Spleen (tissue), 11 donors: ENCODE data around the gene GLG1. TPM values are rescaled to one million over a fixed set of nuclear protein-coding genes. Genes with fewer than 3 reads are reported as not detected.

Source experiments
- DNase-seq: peaks from one replicate; pipeline ENCODE4 v3.0.0-alpha.2; 2020
- H3K27ac ChIP-seq, 8 donors: fragments of 200-600 bp; sonication (generic) in 7 of 8; 1 replicate in 4 of 8; 2 replicates in 4 of 8; pipeline versions ENCODE4 v1.5.0 to v1.8.0; 2016 to 2021; ENCODE audit warnings: inconsistent platforms in 4 of 8, mild to moderate bottlenecking in 4 of 8, moderate library complexity in 1 of 8
- H3K27me3 ChIP-seq, 7 donors: fragments of 200-600 bp; sonication (generic) in 6 of 7; replicated peaks in 1 of 7; 1 replicate in 4 of 7; 2 replicates in 3 of 7; pipeline versions ENCODE4 v1.5.0 to v1.8.0; 2016 to 2021; ENCODE audit warnings: inconsistent platforms in 3 of 7, mild to moderate bottlenecking in 1 of 7
- H3K36me3 ChIP-seq, 6 donors: fragments of 200-600 bp; sonication (generic) in 5 of 6; 1 replicate in 4 of 6; 2 replicates in 2 of 6; pipeline versions ENCODE4 v1.5.0 to v1.8.0; 2016 to 2021; ENCODE audit warnings: inconsistent platforms in 2 of 6
- H3K4me1 ChIP-seq, 6 donors: fragments of 200-600 bp; sonication (generic) in 5 of 6; 1 replicate in 3 of 6; 2 replicates in 3 of 6; pipeline versions ENCODE4 v1.5.0 to v1.8.0; 2016 to 2021; ENCODE audit warnings: inconsistent platforms in 3 of 6
- H3K4me3 ChIP-seq, 8 donors: fragments of 200-600 bp; sonication (generic) in 7 of 8; 1 replicate in 4 of 8; 2 replicates in 4 of 8; pipeline versions ENCODE4 v1.5.0 to v1.8.0; 2016 to 2021; ENCODE audit warnings: inconsistent platforms in 4 of 8, mild to moderate bottlenecking in 4 of 8, moderate library complexity in 2 of 8
- H3K9me3 ChIP-seq, 8 donors: fragments of 200-600 bp; sonication (generic) in 7 of 8; 1 replicate in 4 of 8; 2 replicates in 4 of 8; pipeline versions ENCODE4 v1.5.0 to v1.8.0; 2016 to 2021; ENCODE audit warnings: inconsistent platforms in 4 of 8
- POLR2A ChIP-seq, 3 donors: fragments of 450-650 bp; IDR thresholded peaks; one replicate each; pipeline ENCODE4 v1.5.1; 2017; ENCODE audit warnings: antibody characterized with exemption in 3 of 3, mild to moderate bottlenecking in 1 of 3
- POLR2AphosphoS5 ChIP-seq, 3 donors: sonication (generic); formaldehyde crosslinking; IDR thresholded peaks; one replicate each; pipeline ENCODE4 v1.5.1; 2017; ENCODE audit warnings: antibody characterized with exemption in 3 of 3
- WGBS, 5 donors: extraction: QIAGEN DNeasy Blood & Tissue Kit in 3 of 5; methylation state at CpG; one replicate each; pipeline versions ENCODE4 v1.1.5 to v1.1.7; 2013 to 2018; 5-methylcytosine and 5-hydroxymethylcytosine counted together
- intact Hi-C: fragments of 100-400 bp; cut with DNase I; formaldehyde crosslinking; loops from one replicate; pipeline ENCODE4 v1.15.0; 2023; ENCODE audit warnings: low total_unique reads
- polyA plus RNA-seq, 3 donors: library from polyadenylated mRNA; stranded (reverse); fragments of 200-250 nt; gene quantifications; one replicate each; pipeline ENCODE4 v1.2.1, GENCODE V29; 2013
- total RNA-seq, 7 donors: library from RNA; depleted of rRNA in 3 of 7; stranded (reverse); fragments of >200 nt in 3 of 7; fragmentation: NEBNext Ultra II Directional in 4 of 7; extraction: Animal tissue kit (Norgen Biotek cat#: 25700) in 4 of 7; gene quantifications; one replicate each; pipeline versions ENCODE4 v1.1.0 to v1.2.1, GENCODE V29; 2016 to 2021
- TF ChIP-seq, protein P1 (sequence below), 11 experiments: fragments of 200-600 bp in 7 of 11; fragments of 450-650 bp in 4 of 11; sonication (generic) in 4 of 11; IDR thresholded peaks in 8 of 11; conservative IDR thresholded peaks in 3 of 11; 1 replicate in 7 of 11; 2 replicates in 4 of 11; pipeline versions ENCODE4 v1.4.0 to v1.8.0; 2016 to 2021; ENCODE audit warnings: antibody characterized with exemption in 11 of 11, inconsistent platforms in 4 of 11, mild to moderate bottlenecking in 1 of 11
- donor health status: healthy with polysubstance abuse.
- donor health status: DM: no; HTN: no; CAD: no; lungs with moderate emphysema.
- donor health status: DM: no; HTN: no; CAD: no.
- donor health status: Bipolar disorder and iron deficiency.
- donor health status: healthy.
- donor health status: DM: no; HTN: no; CAD: no.
- donor health status: DM: yes; HTN: yes; CAD: no.

GLG1 gene
- total and polyA plus RNA-seq, 10 donors = 14.6 to 124 (median 101) TPM

DNA sequence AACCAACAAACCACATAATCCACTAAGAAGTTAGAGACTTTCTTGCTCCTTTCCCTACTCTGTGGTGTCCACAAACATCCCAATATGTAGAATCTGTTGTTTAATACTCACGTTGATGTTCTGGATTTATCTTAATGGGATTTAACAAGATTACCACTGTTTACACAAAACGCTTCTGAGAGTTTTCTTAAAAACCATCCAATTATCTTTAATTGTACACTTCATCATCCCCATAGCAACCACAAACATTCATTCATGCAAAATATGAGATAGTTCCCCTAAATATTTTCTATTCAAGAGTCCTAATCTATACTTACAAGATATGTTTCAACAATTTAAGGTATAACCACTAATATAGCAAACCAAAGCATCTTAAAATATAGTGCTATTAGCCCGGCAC, 109.2 kb downstream of the GLG1 start:
- no peak for DNase-seq
- no peak for TF ChIP-seq POLR2A (IDR thresholded peaks at IDR 0.05)
- TF ChIP-seq, protein P1, sequence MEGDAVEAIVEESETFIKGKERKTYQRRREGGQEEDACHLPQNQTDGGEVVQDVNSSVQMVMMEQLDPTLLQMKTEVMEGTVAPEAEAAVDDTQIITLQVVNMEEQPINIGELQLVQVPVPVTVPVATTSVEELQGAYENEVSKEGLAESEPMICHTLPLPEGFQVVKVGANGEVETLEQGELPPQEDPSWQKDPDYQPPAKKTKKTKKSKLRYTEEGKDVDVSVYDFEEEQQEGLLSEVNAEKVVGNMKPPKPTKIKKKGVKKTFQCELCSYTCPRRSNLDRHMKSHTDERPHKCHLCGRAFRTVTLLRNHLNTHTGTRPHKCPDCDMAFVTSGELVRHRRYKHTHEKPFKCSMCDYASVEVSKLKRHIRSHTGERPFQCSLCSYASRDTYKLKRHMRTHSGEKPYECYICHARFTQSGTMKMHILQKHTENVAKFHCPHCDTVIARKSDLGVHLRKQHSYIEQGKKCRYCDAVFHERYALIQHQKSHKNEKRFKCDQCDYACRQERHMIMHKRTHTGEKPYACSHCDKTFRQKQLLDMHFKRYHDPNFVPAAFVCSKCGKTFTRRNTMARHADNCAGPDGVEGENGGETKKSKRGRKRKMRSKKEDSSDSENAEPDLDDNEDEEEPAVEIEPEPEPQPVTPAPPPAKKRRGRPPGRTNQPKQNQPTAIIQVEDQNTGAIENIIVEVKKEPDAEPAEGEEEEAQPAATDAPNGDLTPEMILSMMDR (IDR thresholded peaks at IDR 0.05 in 8 of 11, conservative IDR thresholded peaks at IDR 0.05 in 3 of 11) = no peak
- TF ChIP-seq POLR2AphosphoS5 (IDR thresholded peaks at IDR 0.05) = no peak
- Histone ChIP-seq H3K27me3 (no peaks in the 10 kb centered on the region), H3K27ac (no peak overlapping the region), H3K36me3 (peaks cover 0 to 85% (median 38%) of the 10 kb centered on the region in 6 donors), H3K4me1 (no peaks in the 10 kb centered on the region), H3K4me3 (no peak overlapping the region), H3K9me3 (no peaks in the 10 kb centered on the region)
- intact Hi-C loops = no loop called here
- 92 to 97% (median 95%) methylated on average over 3 of the region's 3 CpGs for WGBS, 5 donors

DNA sequence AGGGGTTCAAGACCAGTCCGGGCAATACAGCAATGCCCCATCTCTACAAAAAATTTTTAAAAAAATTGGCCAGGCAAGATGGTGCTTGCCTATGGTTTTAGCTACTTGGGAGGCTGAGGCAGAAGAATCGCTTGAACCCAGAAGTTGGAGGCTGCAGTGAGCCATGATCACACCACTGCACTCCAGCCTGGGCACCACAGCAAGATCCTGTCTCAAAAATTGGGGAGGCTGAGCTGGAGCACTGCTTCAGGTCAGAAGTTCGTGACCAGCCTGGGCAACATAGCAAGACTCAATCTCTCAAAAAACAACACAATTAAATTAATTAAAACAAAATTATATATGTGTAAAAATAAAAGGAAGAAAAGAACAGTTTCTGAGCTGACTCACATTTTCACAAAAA, 110.9 kb downstream of the GLG1 start:
- no peak overlapping the region for H3K4me3 ChIP-seq
- DNase-seq = no peak
- no peaks in the 10 kb centered on the region for H3K27me3 ChIP-seq
- peaks cover 0 to 85% (median 46%) of the 10 kb centered on the region in 6 donors for H3K36me3 ChIP-seq
- no peak overlapping the region for H3K27ac ChIP-seq
- intact Hi-C loops = no loop called here
- WGBS, 5 donors = 95 to 100% (median 98%) methylated on average over 3 of the region's 3 CpGs
- TF ChIP-seq, protein P1 (IDR thresholded peaks at IDR 0.05 in 8 of 11, conservative IDR thresholded peaks at IDR 0.05 in 3 of 11) = no peak
- no peak for TF ChIP-seq POLR2A (IDR thresholded peaks at IDR 0.05)
- TF ChIP-seq POLR2AphosphoS5 (IDR thresholded peaks at IDR 0.05) = no peak
- H3K9me3 ChIP-seq = no peaks in the 10 kb centered on the region
- H3K4me1 ChIP-seq = no peaks in the 10 kb centered on the region

DNA sequence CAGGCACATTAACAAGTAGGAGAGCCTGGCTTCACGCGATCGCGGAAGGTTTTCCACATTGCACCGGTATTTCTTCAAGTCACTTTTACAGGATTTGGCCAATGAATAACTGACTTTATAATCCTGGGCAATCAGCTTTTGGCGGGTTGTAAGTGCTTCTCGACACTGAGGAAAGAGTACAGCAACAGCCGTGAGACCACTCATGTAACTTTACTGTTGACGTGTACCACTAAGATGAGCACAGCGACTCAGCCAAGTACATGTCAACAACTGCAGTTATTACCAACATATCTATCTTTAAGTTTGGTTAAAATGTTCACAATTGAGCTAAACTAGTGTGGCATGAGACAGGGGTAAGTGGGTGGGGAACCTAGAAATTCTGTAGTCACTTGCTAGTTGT, 113.9 kb downstream of the GLG1 start:
- no peak for TF ChIP-seq POLR2AphosphoS5 (IDR thresholded peaks at IDR 0.05)
- WGBS, 5 donors = 95 to 98% (median 97%) methylated on average over 10 of the region's 10 CpGs
- DNase-seq = no peak
- no peak overlapping the region for H3K4me3 ChIP-seq
- no peaks in the 10 kb centered on the region for H3K27me3 ChIP-seq
- H3K4me1 ChIP-seq = no peaks in the 10 kb centered on the region
- intact Hi-C loops = no loop called here
- H3K27ac ChIP-seq = no peak overlapping the region
- no peaks in the 10 kb centered on the region for H3K9me3 ChIP-seq
- peaks cover 0 to 96% (median 62%) of the 10 kb centered on the region in 6 donors for H3K36me3 ChIP-seq

DNA sequence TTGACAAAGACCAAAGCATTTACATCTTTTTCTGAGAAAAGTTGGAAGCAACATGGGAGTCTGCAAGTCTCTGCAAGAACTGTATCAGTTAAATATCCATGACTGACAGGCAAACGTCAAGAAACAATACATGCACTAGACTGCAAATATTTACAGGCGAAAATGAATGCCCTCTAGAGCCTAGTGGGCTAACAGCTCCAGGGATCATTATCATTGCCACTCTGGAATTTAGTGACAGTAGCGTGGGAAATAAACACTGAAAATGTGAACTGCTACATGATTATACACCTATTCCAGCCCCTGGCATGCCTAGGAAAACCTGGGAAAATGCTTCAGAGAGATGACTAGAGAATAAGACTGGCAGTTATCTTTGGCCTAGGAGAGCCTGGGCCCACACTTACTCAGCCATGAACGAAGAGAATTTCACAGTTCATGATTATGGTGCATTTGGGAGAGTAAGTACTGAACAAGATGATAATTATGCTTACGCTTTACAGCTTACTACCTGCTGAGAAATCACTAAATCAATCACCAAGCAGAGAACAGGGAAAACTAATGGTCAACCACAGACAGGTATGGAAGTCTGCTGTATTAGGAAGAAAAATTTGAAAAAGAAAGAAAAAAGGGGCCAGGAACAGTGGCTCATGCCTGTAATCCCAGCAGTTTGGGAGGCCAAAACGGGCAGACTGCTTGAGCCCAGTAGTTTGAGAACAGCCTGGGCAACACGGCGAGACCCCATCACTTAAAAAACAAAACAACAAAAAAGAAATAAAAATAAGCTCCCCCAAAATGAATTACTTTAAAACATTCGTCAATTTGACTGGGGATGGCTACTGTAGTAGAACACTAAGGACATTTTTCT, 119.0 kb downstream of the GLG1 start:
- H3K27ac ChIP-seq = no peak overlapping the region
- H3K4me3 ChIP-seq = no peak overlapping the region
- WGBS, 5 donors = 88 to 97% (median 95%) methylated on average over 9 of the region's 9 CpGs
- no peaks in the 10 kb centered on the region for H3K4me1 ChIP-seq
- TF ChIP-seq POLR2A (IDR thresholded peaks at IDR 0.05) (no peak), POLR2AphosphoS5 (IDR thresholded peaks at IDR 0.05) (no peak)
- TF ChIP-seq, protein P1 (IDR thresholded peaks at IDR 0.05 in 8 of 11, conservative IDR thresholded peaks at IDR 0.05 in 3 of 11) = no peak
- no peaks in the 10 kb centered on the region for H3K27me3 ChIP-seq
- no peak for DNase-seq
- H3K9me3 ChIP-seq = no peaks in the 10 kb centered on the region
- H3K36me3 ChIP-seq = peaks cover 4 to 100% (median 65%) of the 10 kb centered on the region in 6 donors
- intact Hi-C loops = no loop called here
